Measurements from ENCODE around the gene KLHL30. TPM values are rescaled to one million over a fixed set of nuclear protein-coding genes. Genes with fewer than 3 reads are reported as not detected.
"Not testable (repeated sequence)": the region's sequence is repeated elsewhere in the genome, so short reads cannot be mapped to it uniquely, and the experiment has no call there.

KLHL30 gene
- polyA plus RNA-seq, 1 donor = 20.7 TPM

GRCh38 chr2:238160206-238161129 is 22.0 kb downstream of the KLHL30 start:
- no peak for DNase-seq (ENCODE audit: low read depth)

GRCh38 chr2:238161291-238162051 is 23.0 kb downstream of the KLHL30 start:
- no peak for DNase-seq (ENCODE audit: low read depth)

- DNase-seq (ENCODE audit: low read depth) = no peak
These were observed 23.9 kb downstream of the KLHL30 start for GRCh38 chr2:238162251-238162845.

GRCh38 chr2:238162846-238163441 is 24.5 kb downstream of the KLHL30 start:
- DNase-seq (ENCODE audit: low read depth) = no peak

GRCh38 chr2:238163481-238164198 is 25.2 kb downstream of the KLHL30 start:
- no peak for DNase-seq (ENCODE audit: low read depth)

GRCh38 chr2:238164906-238165287 is 26.4 kb downstream of the KLHL30 start:
- no peak for DNase-seq (ENCODE audit: low read depth)

- no peak for DNase-seq (ENCODE audit: low read depth)
These were observed 26.9 kb downstream of the KLHL30 start for GRCh38 chr2:238165288-238165921.

- DNase-seq (ENCODE audit: low read depth) = no peak
These were observed 28.2 kb downstream of the KLHL30 start for GRCh38 chr2:238166391-238167343.

- DNase-seq (ENCODE audit: low read depth) = no peak
These were observed 28.9 kb downstream of the KLHL30 start for GRCh38 chr2:238167344-238167715.

GRCh38 chr2:238167761-238168160 is 29.3 kb downstream of the KLHL30 start:
- DNase-seq (ENCODE audit: low read depth) = no peak

DNA sequence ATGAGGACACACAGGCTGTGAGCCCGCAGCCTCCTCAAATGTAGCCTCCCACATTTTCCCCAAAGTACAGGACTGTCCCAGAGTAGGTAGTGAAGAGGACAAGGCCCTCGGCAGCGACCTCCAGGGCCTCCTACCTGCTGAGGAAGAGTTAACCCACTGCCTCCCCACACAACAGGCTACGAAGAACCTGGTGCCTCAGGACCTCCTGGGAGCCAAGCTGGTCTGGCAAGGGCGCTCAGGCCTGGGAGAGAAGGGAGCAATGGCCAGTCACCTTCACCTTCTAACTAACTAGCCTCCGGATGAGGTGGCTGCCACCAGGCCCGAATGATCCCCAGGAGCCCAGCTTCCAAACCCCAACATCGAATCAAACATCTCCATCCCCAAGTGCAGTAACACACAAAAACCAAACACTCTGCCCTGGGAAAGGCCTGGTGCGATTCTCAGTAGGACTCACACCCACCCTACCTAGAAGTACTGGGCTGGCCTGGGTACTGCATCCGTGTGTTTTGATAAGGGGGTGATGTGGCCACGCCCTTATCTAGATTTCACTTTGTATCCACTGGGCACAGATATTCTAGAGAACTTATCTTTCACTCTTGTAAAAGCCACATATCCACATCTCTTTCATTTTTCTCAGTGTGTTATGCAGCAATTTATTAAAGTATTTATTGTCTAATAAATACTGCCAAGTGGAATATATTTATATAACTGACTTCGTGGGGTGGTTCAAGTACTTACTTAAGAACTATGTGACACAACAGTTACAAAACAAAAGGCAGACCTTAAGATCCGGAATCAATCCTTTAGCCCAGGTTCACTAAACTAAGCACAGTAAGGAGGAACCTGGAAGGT is 30.0 kb downstream of the KLHL30 start:
- DNase-seq (ENCODE audit: low read depth) = no peak

- DNase-seq (ENCODE audit: low read depth) = no peak
These were observed 30.7 kb downstream of the KLHL30 start for GRCh38 chr2:238169048-238169707.

DNA sequence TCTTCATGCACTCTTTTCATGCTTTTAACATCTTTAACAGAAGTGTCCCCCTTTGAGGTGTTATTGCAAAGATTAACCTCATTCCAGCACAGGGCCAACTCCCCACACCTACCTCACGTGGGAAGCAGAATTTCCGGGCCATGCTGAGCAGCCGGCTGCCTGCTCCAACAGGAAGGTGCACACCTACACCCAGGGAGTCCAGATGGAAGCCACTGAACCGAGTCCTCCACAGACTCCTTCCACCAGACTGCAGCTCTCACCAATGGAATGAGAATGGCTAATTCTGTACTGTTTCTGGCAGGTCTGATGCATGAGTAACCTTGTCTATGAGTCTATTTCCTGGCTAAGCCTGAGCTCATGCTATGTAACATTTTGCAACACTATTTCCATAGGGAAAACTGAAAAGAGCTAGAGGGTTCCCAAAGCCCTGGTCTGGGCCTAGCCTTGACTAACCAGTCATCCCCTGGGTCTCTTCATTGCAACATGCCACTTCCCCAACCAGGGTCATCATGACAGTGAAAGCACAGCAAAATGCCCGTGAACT is 31.3 kb downstream of the KLHL30 start:
- no peak for DNase-seq (ENCODE audit: low read depth)

- DNase-seq (ENCODE audit: low read depth) = no peak
These were observed 32.1 kb downstream of the KLHL30 start for GRCh38 chr2:238170386-238171071.

- not testable (repeated sequence) for DNase-seq (ENCODE audit: low read depth)
These were observed 32.6 kb downstream of the KLHL30 start for GRCh38 chr2:238171072-238171431.

GRCh38 chr2:238171575-238172187 is 33.2 kb downstream of the KLHL30 start:
- no peak for DNase-seq (ENCODE audit: low read depth)

GRCh38 chr2:238172439-238172838 is 34.0 kb downstream of the KLHL30 start:
- no peak for DNase-seq (ENCODE audit: low read depth)
